VCaP (cell line): Measurements from ENCODE around the gene PLS3.

Experiments
- H3K27ac ChIP-seq: fragments of 450-650 bp; 2 replicates; pipeline ENCODE4 v1.5.1; 2017
- CTCF ChIP-seq: fragments of 450-650 bp; conservative IDR thresholded peaks from 2 replicates; pipeline ENCODE4 v1.5.1; 2017; ENCODE audit warnings: mild to moderate bottlenecking, moderate library complexity

Gene PLS3

GRCh38 chrX:115696939-115697338, 136.0 kb downstream of the PLS3 start:
- no peak for TF ChIP-seq CTCF
- no peak overlapping the region for H3K27ac ChIP-seq

- no peak overlapping the region for H3K27ac ChIP-seq
- TF ChIP-seq CTCF = no peak
Observed at GRCh38 chrX:115697806-115698205, 136.8 kb downstream of the PLS3 start.
